ENCODE results near the gene DCUN1D3. TPM values are rescaled to one million over a fixed set of nuclear protein-coding genes. Genes with fewer than 3 reads are reported as not detected.
A peak's percentile ranks its signal among the peaks of the same experiment; 100 is the strongest.

DCUN1D3 gene
- total and polyA plus RNA-seq, 12 donors: 7.2 to 47.2 (median 24.5) TPM

- TF ChIP-seq CTCF (IDR thresholded peaks at IDR 0.05): peak in 1 of 6 experiments; percentile 12
- no peak for TF ChIP-seq POLR2A (IDR thresholded peaks at IDR 0.05)
- H3K27ac ChIP-seq: peak overlapping the region in 4 of 5 donors; percentile 7 to 99 (median 64)
- WGBS, 4 donors: 35 to 55% (median 47%) methylated on average over 3 of the region's 3 CpGs
- H3K36me3 ChIP-seq (replicated peaks in 1 of 2): peaks cover 0 to 4% of the 10 kb centered on the region in 2 donors
- DNase-seq: peak in 3 of 7 donors; percentile 9 to 50 (median 32)
- peaks cover 37 to 71% of the 10 kb centered on the region in 2 donors for H3K4me1 ChIP-seq (replicated peaks in 1 of 2)
- H3K4me3 ChIP-seq: no peak overlapping the region
- intact Hi-C loops (cut with DNase I): no loop called here
- H3K27me3 ChIP-seq: no peaks in the 10 kb centered on the region
- H3K9me3 ChIP-seq (replicated peaks in 1 of 3): no peaks in the 10 kb centered on the region
These were observed 4.4 kb upstream of the DCUN1D3 start for GRCh38 chr16:20904507-20905081.

GRCh38 chr16:20903899-20904506, 3.8 kb upstream of the DCUN1D3 start:
- WGBS, 4 donors: 50 to 65% (median 58%) methylated on average over 5 of the region's 5 CpGs
- peaks cover 37 to 73% of the 10 kb centered on the region in 2 donors for H3K4me1 ChIP-seq (replicated peaks in 1 of 2)
- peaks cover 0 to 4% of the 10 kb centered on the region in 2 donors for H3K36me3 ChIP-seq (replicated peaks in 1 of 2)
- no peak for DNase-seq
- TF ChIP-seq POLR2A (IDR thresholded peaks at IDR 0.05): no peak
- TF ChIP-seq CTCF (IDR thresholded peaks at IDR 0.05): peak in 1 of 6 experiments; percentile 3
- H3K27ac ChIP-seq: peak overlapping the region in 4 of 5 donors; percentile 7 to 99 (median 58)
- no peak overlapping the region for H3K4me3 ChIP-seq
- intact Hi-C loops (cut with DNase I): no loop called here
- H3K9me3 ChIP-seq (replicated peaks in 1 of 3): no peaks in the 10 kb centered on the region
- no peaks in the 10 kb centered on the region for H3K27me3 ChIP-seq

- Histone ChIP-seq H3K4me3 (no peak overlapping the region), H3K27me3 (no peaks in the 10 kb centered on the region), H3K4me1 (replicated peaks in 1 of 2) (peaks cover 40 to 75% of the 10 kb centered on the region in 2 donors), H3K27ac (peak overlapping the region in 2 of 5 donors; percentile 86 to 99), H3K36me3 (replicated peaks in 1 of 2) (peaks cover 0 to 4% of the 10 kb centered on the region in 2 donors), H3K9me3 (replicated peaks in 1 of 3) (no peaks in the 10 kb centered on the region)
- no peak for TF ChIP-seq CTCF (IDR thresholded peaks at IDR 0.05)
- DNase-seq: no peak
- WGBS, 4 donors: 79 to 90% (median 86%) methylated on average over 4 to 5 of the region's 5 CpGs
- intact Hi-C loops (cut with DNase I): no loop called here
These were observed 3.1 kb upstream of the DCUN1D3 start for GRCh38 chr16:20903116-20903898.

GRCh38 chr16:20902426-20902825, 2.3 kb upstream of the DCUN1D3 start:
- H3K9me3 ChIP-seq (replicated peaks in 1 of 3): no peaks in the 10 kb centered on the region
- no peaks in the 10 kb centered on the region for H3K27me3 ChIP-seq
- DNase-seq: no peak
- H3K4me1 ChIP-seq (replicated peaks in 1 of 2): peaks cover 48 to 75% of the 10 kb centered on the region in 2 donors
- TF ChIP-seq POLR2A (IDR thresholded peaks at IDR 0.05) (no peak), CTCF (IDR thresholded peaks at IDR 0.05) (no peak)
- peak overlapping the region in 3 of 5 donors; percentile 86 to 99 (median 88) for H3K27ac ChIP-seq
- peaks cover 0 to 4% of the 10 kb centered on the region in 2 donors for H3K36me3 ChIP-seq (replicated peaks in 1 of 2)
- intact Hi-C loops (cut with DNase I): no loop called here
- 92 to 95% (median 94%) methylated on average over 6 of the region's 6 CpGs for WGBS, 4 donors
- no peak overlapping the region for H3K4me3 ChIP-seq
